ENCODE data around the gene HNRNPUL2. TPM values are rescaled to one million over a fixed set of nuclear protein-coding genes. Genes with fewer than 3 reads are reported as not detected.

HNRNPUL2 gene
- total RNA-seq, 2 experiments from 2014 or later, result 8.3 to 59.2 TPM

GRCh38 chr11:62719302-62719978 is 7.8 kb downstream of the HNRNPUL2 start:
- Histone ChIP-seq H3K4me1 (ENCODE audit: insufficient read depth, low read length, poor library complexity, severe bottlenecking) (peaks cover 7% of the 10 kb centered on the region), H3K27ac (ENCODE audit: low read depth, low read length, poor library complexity, severe bottlenecking) (no peak overlapping the region), H3K9me2 (ENCODE audit: insufficient read depth, low read length) (no peaks in the 10 kb centered on the region), H3K4me2 (ENCODE audit: low read length) (no peak overlapping the region), H3K9me3 (ENCODE audit: low read length) (no peaks in the 10 kb centered on the region), H3K36me3 (ENCODE audit: insufficient read depth, low read length) (peaks cover 99% of the 10 kb centered on the region), H4K20me1 (ENCODE audit: insufficient read depth, low read length) (peaks cover 15% of the 10 kb centered on the region), H2AFZ (ENCODE audit: low read length) (no peak overlapping the region), H3K4me3 (ENCODE audit: low read depth, low read length, poor library complexity, severe bottlenecking) (no peak overlapping the region), H3K79me2 (ENCODE audit: insufficient read depth, low read depth, low read length) (peaks cover 48% of the 10 kb centered on the region)
- ChIA-PET CTCF (ENCODE audit: unreplicated experiment) (no interaction called here), POLR2A (interaction anchor here (0.7 kb wide), 1 partner anchor 11 kb away, joined by 4 read pairs; no protein-coding TSS in a partner anchor)
- TF ChIP-seq CTCF (conservative IDR thresholded peaks at IDR 0.05; ENCODE audit: low read length) (no peak), EZH2phosphoT487 (IDR thresholded peaks at IDR 0.05; ENCODE audit: borderline replicate concordance, low read depth, low read length) (no peak)
- BruUV-seq (replicated peaks), result no TSS peak
- DNase-seq (ENCODE audit: low spot score), result no peak
- intact Hi-C loops (cut with micrococcal nuclease; ENCODE audit: unreplicated experiment), result no loop called here

- peaks cover 21% of the 10 kb centered on the region; the same call in 1 of the 2 replicates for H3K79me2 ChIP-seq (ENCODE audit: insufficient read depth, low read depth, low read length)
- H2AFZ ChIP-seq (ENCODE audit: low read length), result no peak overlapping the region
- no TSS peak for BruUV-seq (replicated peaks)
- H3K9me3 ChIP-seq (ENCODE audit: low read length), result no peaks in the 10 kb centered on the region
- no peak for DNase-seq (ENCODE audit: low spot score)
- H3K27ac ChIP-seq (ENCODE audit: low read depth, low read length, poor library complexity, severe bottlenecking), result no peak overlapping the region
- H3K36me3 ChIP-seq (ENCODE audit: insufficient read depth, low read length), result peaks cover 99% of the 10 kb centered on the region
- H3K9me2 ChIP-seq (ENCODE audit: insufficient read depth, low read length), result no peaks in the 10 kb centered on the region
- H4K20me1 ChIP-seq (ENCODE audit: insufficient read depth, low read length), result no peaks in the 10 kb centered on the region
- H3K4me3 ChIP-seq (ENCODE audit: low read depth, low read length, poor library complexity, severe bottlenecking), result no peak overlapping the region
- no peak for TF ChIP-seq CTCF (conservative IDR thresholded peaks at IDR 0.05; ENCODE audit: low read length)
- TF ChIP-seq EZH2phosphoT487 (IDR thresholded peaks at IDR 0.05; ENCODE audit: borderline replicate concordance, low read depth, low read length), result no peak
- ChIA-PET POLR2A (interaction anchor here (0.9 kb wide), 1 partner anchor 118 kb away, joined by 3 read pairs; no protein-coding TSS in a partner anchor), CTCF (ENCODE audit: unreplicated experiment) (interaction anchor here (1.1 kb wide), 1 partner anchor 11 kb away, joined by 3 read pairs; the partner anchor contains the start of gene HNRNPUL2)
- intact Hi-C loops (cut with micrococcal nuclease; ENCODE audit: unreplicated experiment), result no loop called here
- H3K4me2 ChIP-seq (ENCODE audit: low read length), result no peak overlapping the region
- H3K4me1 ChIP-seq (ENCODE audit: insufficient read depth, low read length, poor library complexity, severe bottlenecking), result peaks cover 12% of the 10 kb centered on the region
These were observed 10.4 kb downstream of the HNRNPUL2 start for GRCh38 chr11:62716816-62717215.

GRCh38 chr11:62716206-62716605 is 11.1 kb downstream of the HNRNPUL2 start:
- TF ChIP-seq EZH2phosphoT487 (IDR thresholded peaks at IDR 0.05; ENCODE audit: borderline replicate concordance, low read depth, low read length) (no peak), CTCF (conservative IDR thresholded peaks at IDR 0.05; ENCODE audit: low read length) (no peak)
- BruUV-seq (replicated peaks), result no TSS peak
- no peak overlapping the region for H2AFZ ChIP-seq (ENCODE audit: low read length)
- no peaks in the 10 kb centered on the region for H3K9me2 ChIP-seq (ENCODE audit: insufficient read depth, low read length)
- no peaks in the 10 kb centered on the region for H3K9me3 ChIP-seq (ENCODE audit: low read length)
- POLR2A ChIA-PET, result interaction anchor here (0.9 to 1.2 kb wide), 2 partner anchors 11 to 117 kb away, joined by 3 to 6 read pairs; partner anchors contain the start of gene HNRNPUL2
- CTCF ChIA-PET (ENCODE audit: unreplicated experiment), result no interaction called here
- H3K36me3 ChIP-seq (ENCODE audit: insufficient read depth, low read length), result peaks cover 99% of the 10 kb centered on the region
- H3K79me2 ChIP-seq (ENCODE audit: insufficient read depth, low read depth, low read length), result peaks cover 15% of the 10 kb centered on the region; the same call in 1 of the 2 replicates
- no peak overlapping the region for H3K4me3 ChIP-seq (ENCODE audit: low read depth, low read length, poor library complexity, severe bottlenecking)
- no peak overlapping the region for H3K27ac ChIP-seq (ENCODE audit: low read depth, low read length, poor library complexity, severe bottlenecking)
- intact Hi-C loops (cut with micrococcal nuclease; ENCODE audit: unreplicated experiment), result no loop called here
- no peak for DNase-seq (ENCODE audit: low spot score)
- H3K4me1 ChIP-seq (ENCODE audit: insufficient read depth, low read length, poor library complexity, severe bottlenecking), result peaks cover 12% of the 10 kb centered on the region
- H3K4me2 ChIP-seq (ENCODE audit: low read length), result no peak overlapping the region
- no peaks in the 10 kb centered on the region for H4K20me1 ChIP-seq (ENCODE audit: insufficient read depth, low read length)
